Left renal cortex interstitium (tissue), 4 donors: ENCODE data around the gene ROR1. TPM values are rescaled to one million over a fixed set of nuclear protein-coding genes. Genes with fewer than 3 reads are reported as not detected.

ENCODE experiments used
- DNase-seq, 4 donors: peaks; one replicate each; pipeline ENCODE4 v3.0.0-alpha.2; 2013; ENCODE audit warnings: low read depth in 4 of 4, low spot score in 2 of 4, missing footprints in 1 of 4
- polyA plus RNA-seq, 4 donors: library from polyadenylated mRNA; unstranded; fragments of 120-200 nt; gene quantifications; one replicate each; pipeline ENCODE4 v1.2.1, GENCODE V29; 2013; ENCODE audit not compliant: insufficient read length in 4 of 4

The ROR1 gene
- polyA plus RNA-seq, 4 donors, result 29.2 to 38.1 (median 33.3) TPM

GRCh38 chr1:64150729-64151230 lies 377.0 kb downstream of the ROR1 start:
- no peak for DNase-seq

- no peak for DNase-seq
These were observed 381.5 kb downstream of the ROR1 start for GRCh38 chr1:64155278-64155677.

- DNase-seq, result no peak
These were observed 387.6 kb downstream of the ROR1 start for GRCh38 chr1:64161357-64161941.

- no peak for DNase-seq
These were observed 388.3 kb downstream of the ROR1 start for GRCh38 chr1:64162151-64162550.

- no peak for DNase-seq
These were observed 389.0 kb downstream of the ROR1 start for GRCh38 chr1:64162804-64163203.

- DNase-seq, result no peak
These were observed 389.6 kb downstream of the ROR1 start for GRCh38 chr1:64163431-64163830.

- peak in 1 of 4 donors; percentile 29 for DNase-seq
These were observed 390.2 kb downstream of the ROR1 start for GRCh38 chr1:64163970-64164369.

- no peak for DNase-seq
These were observed 392.8 kb downstream of the ROR1 start for GRCh38 chr1:64166629-64167028.

GRCh38 chr1:64167176-64167575 lies 393.4 kb downstream of the ROR1 start:
- no peak for DNase-seq

GRCh38 chr1:64171246-64171645 lies 397.4 kb downstream of the ROR1 start:
- DNase-seq, result no peak

GRCh38 chr1:64171797-64172281 lies 398.0 kb downstream of the ROR1 start:
- no peak for DNase-seq

- DNase-seq, result no peak
These were observed 398.7 kb downstream of the ROR1 start for GRCh38 chr1:64172458-64172983.

- DNase-seq, result no peak
These were observed 399.6 kb downstream of the ROR1 start for GRCh38 chr1:64173336-64173940.

- DNase-seq, result no peak
These were observed 401.8 kb downstream of the ROR1 start for GRCh38 chr1:64175639-64176038.

- no peak for DNase-seq
These were observed 402.8 kb downstream of the ROR1 start for GRCh38 chr1:64176659-64177058.

GRCh38 chr1:64179588-64179987 lies 405.8 kb downstream of the ROR1 start:
- DNase-seq, result no peak

GRCh38 chr1:64182207-64182606 lies 408.4 kb downstream of the ROR1 start:
- no peak for DNase-seq

GRCh38 chr1:64183395-64184002 lies 409.7 kb downstream of the ROR1 start:
- DNase-seq, result no peak

GRCh38 chr1:64184003-64184440 lies 410.2 kb downstream of the ROR1 start:
- no peak for DNase-seq

GRCh38 chr1:64186138-64186897 lies 412.5 kb downstream of the ROR1 start:
- no peak for DNase-seq

- no peak for DNase-seq
These were observed 413.1 kb downstream of the ROR1 start for GRCh38 chr1:64186898-64187280.
